Measurements from ENCODE around the gene PARP6.

- TF ChIP-seq CTCF (IDR thresholded peaks at IDR 0.05; ENCODE audit: poor library complexity, severe bottlenecking), result no peak
- peak; percentile 64 for TF ChIP-seq REST (IDR thresholded peaks at IDR 0.05; ENCODE audit: borderline replicate concordance)
Measured at GRCh38 chr15:72306211-72306785, 33.9 kb upstream of the PARP6 start.

Measured in neural cell (in vitro differentiated cells).